Measurements from ENCODE around the gene CDO1.

DNA sequence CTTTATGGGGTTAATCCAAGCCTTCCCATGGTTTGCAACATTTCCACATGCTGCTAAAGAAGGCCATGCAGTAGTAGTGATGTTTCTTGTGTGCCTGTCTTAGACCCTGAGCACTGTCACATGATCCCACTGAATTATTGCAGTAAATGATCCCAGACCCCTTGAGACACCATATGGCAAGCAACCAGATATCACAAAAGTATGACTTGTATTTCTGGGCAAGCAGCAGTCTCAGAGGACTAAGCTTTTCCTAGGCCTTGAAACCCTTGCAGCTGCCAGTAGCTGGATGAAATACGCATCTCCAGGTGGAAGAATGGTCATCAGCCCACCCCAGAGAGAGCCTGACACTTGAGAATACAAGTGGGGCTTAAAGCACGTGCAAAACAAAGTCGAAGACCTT lies 41.8 kb downstream of the CDO1 start:
- TF ChIP-seq POLR2A (IDR thresholded peaks at IDR 0.05): no peak
- TF ChIP-seq, protein P1, sequence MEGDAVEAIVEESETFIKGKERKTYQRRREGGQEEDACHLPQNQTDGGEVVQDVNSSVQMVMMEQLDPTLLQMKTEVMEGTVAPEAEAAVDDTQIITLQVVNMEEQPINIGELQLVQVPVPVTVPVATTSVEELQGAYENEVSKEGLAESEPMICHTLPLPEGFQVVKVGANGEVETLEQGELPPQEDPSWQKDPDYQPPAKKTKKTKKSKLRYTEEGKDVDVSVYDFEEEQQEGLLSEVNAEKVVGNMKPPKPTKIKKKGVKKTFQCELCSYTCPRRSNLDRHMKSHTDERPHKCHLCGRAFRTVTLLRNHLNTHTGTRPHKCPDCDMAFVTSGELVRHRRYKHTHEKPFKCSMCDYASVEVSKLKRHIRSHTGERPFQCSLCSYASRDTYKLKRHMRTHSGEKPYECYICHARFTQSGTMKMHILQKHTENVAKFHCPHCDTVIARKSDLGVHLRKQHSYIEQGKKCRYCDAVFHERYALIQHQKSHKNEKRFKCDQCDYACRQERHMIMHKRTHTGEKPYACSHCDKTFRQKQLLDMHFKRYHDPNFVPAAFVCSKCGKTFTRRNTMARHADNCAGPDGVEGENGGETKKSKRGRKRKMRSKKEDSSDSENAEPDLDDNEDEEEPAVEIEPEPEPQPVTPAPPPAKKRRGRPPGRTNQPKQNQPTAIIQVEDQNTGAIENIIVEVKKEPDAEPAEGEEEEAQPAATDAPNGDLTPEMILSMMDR (IDR thresholded peaks at IDR 0.05): no peak
